Stimulated activated CD8-positive, alpha-beta memory T cell treated with anti-CD3 and anti-CD28 coated beads, Interleukin-15, amount 100 ng/mL, for 24 hours (primary cell): ENCODE data around the gene D2HGDH.
"Not testable (repeated sequence)": the region's sequence is repeated elsewhere in the genome, so short reads cannot be mapped to it uniquely, and the experiment has no call there.

Source experiments
- DNase-seq: peaks from one replicate; pipeline ENCODE4 v3.0.0-alpha.2; 2020; ENCODE audit warnings: low read depth

Gene D2HGDH

DNA sequence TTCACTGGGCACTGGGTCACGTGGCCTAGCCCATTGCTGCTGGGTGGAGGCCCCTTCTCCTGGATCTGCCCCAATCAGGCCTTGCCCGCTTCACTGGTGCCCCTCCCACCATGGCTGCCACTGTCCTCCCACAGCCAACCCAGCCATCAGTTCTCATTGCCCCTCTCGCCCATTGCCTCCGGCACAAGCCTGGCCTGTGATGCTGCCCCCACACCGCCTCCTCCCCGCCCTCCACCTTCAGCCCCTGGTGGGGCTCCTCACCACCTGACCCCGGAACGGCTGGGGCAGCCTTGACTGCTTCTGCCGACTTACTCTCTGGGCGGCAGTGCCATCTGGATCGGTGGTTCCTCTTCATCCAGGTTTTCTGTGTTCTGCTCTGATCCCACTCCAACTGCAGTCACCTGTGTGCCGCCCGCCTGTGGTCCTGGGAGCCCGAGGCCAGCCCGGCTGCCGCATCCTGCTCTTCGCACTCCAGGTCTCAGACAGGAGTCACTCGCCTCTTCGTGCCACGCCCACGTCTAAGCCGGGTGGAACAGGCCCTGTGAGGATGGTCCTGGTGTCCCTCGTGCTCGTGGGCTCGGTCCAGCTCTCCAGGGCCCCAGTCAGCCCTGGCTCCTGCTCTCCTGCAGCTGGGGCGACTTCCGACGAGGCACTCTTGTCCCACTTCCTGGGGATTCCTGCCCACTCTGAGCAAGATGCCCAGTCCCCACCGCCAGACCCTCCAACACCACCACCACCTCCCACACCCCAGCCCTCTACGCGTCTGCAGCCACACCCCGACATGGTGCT lies 14.2 kb downstream of the D2HGDH start:
- DNase-seq, result no peak

DNA sequence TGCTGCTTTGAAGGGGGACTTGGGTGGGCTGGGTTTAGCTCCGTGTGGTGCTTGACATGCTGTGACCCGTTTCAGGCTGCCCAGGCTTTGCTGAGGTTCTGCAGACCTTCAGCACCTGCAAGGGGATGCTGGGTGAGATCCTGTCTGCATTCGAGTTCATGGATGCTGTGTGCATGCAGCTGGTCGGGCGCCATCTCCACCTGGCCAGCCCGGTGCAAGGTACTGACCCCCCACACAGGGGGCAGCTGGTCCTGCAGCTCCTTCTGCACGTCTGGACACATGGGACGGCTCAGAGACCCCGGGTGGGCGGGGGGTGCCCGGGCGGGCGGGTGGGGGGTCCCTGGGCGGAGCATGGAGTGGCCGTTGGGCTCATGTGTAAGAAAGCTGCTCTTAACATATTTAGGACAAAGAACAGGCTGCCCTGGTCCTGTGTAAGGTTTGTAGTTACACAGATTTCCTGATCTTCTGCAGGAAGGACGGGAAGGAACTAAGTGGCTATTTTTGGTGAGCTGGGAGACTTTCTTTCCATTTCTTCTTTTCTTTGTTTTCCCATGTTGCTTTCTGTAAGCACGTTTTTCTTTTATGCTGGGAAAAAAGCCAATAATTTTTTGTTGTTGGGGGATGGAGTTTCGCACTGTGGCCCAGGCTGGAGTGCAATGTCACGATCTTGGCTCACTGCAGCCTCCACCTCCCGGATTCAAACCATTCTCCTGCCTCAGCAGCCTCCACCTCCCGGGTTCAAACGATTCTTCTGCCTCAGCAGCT lies 15.8 kb downstream of the D2HGDH start:
- DNase-seq, result no peak

DNA sequence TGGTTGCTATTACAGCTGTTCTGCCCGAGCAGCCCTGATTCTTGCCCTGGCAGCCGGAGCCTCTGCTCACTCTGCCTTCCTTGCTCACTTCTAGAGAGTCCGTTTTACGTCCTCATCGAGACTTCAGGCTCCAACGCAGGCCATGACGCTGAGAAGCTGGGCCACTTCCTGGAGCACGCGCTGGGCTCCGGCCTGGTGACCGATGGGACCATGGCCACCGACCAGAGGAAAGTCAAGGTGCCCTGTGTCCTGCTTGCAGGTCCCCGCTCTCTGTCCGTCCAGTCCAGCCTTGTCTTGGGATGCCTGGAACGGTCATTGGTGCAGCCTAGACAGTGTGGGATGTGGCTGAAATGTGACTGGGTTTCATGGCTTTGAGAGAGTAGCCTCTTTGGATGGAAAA lies 16.7 kb downstream of the D2HGDH start:
- no peak for DNase-seq

DNA sequence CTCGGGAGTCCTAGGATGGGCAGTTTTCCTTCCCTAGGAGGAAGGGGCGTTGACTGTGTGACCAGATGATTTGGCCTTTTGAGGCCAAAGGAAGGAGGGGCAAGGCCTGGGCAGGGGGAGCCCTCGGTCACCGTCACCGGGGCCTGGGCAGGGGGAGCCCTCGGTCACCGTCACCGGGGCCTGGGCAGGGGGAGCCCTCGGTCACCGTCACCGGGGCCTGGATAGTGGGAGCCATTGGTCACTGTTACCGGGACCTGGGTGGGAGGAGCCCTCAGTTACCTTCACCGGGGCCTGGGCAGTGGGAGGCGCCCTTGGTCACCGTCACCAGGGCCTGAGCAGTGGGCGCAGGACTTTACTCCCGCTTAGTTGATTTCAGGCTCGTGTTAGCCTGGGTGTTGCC lies 17.3 kb downstream of the D2HGDH start:
- DNase-seq, result no peak

DNA sequence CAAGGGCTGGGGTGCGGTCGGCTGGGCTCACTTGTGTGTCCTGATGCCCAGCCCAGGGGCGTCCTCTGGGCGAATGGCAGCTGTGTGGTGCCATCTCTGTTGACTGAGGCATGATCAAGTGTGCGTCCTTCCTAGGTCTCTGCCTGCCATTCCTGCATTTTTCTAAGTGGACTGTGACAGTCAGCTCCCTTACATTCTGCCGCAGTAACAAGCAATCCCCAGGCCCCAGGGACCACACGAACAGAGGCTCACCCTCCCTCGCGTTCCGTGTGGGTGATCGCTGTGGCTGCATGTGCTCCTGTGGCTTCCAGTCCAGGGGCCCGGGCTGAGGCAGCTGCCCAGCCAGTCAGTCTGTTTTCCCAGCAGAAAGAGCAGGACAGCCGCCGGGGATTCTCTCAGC lies 17.8 kb downstream of the D2HGDH start:
- DNase-seq, result no peak

DNA sequence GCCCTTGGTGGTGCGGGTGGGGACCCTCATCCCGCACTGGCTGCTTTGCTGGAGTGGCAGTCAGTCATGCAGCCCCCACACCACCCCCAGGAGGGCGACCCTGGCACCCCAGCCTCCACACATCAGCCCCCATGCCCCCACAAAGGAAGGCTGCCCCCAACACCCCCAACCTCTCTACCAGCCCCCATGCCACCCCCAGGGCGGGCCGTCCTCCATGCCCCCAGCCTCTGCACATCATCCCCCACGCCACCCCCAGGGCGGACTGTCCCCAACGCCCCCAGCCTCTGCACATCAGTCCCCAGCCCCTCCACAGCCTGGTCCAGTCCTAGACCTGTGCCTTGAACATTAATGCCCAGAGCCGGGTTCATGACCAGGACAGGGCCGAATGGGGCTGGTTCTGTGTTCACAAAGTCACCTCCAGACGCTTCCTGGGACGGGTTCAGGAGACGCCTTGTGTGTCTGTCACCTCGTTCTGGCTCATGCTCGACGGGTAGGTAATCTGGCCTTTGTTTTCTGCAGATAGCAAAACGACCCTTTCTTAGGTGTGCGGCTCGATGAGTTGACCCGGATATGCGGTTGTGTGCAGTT lies 18.4 kb downstream of the D2HGDH start:
- DNase-seq, result no peak

DNA sequence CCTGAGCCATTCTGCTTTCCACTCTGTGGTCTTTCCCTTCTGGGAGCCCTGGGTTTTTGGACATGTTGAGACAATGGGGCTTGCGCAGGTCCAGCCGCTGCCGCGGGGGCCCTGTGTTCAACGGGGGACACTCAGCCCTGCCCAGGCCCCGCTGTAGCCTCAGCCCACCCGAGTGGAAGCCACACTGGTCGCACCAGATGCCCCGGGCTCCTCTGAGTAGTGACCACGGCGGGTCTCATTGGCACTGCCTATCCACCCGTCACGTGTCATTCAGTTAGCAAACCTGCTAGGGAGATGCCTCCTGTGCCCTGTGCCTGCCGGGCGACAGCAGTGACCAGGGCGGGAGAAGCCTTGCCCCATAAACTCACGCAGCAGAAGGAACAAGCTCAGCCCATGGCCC lies 19.1 kb downstream of the D2HGDH start:
- DNase-seq, result no peak

DNA sequence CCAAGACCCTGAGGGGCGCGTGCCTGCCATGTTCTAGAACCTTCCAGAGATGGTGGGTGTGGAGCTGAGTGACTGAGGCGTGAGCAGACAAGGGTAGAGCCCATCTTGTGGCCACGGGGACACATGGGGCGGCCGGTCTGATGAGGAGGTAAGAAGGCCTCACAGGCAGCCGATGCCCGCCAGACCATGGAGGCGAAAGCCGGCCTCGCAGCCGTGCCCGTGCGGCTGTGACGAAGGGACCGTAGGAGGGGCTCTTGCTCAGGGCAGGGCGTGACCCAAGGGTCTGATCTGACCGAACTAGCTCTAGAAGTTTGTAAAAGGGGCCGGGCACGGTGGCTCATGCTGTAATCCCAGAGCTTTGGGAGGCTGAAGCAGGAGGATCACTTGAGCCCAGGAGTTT lies 19.6 kb downstream of the D2HGDH start:
- DNase-seq, result no peak

DNA sequence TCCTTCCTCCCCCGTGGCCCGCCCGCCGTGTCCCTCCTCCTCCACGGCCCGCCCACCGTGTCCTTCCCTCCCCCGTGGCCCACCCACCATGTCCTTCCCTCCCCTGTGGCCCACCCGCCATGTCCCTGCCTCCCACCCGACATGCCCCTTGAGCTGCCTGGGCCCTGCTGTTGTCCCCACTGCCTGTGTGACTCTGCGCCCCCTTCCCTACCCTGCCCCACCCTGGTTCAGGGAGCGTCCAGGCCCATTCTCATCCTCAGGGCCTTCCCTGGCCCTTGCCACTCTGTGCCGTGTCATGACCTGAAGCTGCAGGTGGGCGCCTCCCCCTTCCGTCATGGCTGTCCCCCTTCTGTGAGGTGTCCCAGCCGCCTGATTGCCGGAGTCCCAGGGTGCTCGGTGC lies 20.7 kb downstream of the D2HGDH start:
- DNase-seq, result no peak

DNA sequence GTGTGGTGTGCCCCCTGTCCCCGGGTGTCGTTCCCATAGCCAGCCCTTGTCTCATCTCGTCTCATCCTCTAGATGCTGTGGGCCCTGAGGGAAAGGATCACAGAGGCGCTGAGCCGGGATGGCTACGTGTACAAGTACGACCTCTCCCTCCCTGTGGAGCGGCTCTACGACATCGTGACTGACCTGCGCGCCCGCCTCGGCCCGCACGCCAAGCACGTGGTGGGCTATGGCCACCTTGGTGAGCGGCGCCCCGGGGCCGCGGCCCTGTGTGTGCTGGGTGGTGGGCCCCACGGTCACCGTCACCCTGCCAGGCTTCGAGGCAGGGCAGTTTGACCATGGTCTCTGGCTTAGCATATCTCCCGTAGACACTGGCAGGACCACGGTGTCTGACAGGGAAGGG lies 21.3 kb downstream of the D2HGDH start:
- DNase-seq, result no peak

DNA sequence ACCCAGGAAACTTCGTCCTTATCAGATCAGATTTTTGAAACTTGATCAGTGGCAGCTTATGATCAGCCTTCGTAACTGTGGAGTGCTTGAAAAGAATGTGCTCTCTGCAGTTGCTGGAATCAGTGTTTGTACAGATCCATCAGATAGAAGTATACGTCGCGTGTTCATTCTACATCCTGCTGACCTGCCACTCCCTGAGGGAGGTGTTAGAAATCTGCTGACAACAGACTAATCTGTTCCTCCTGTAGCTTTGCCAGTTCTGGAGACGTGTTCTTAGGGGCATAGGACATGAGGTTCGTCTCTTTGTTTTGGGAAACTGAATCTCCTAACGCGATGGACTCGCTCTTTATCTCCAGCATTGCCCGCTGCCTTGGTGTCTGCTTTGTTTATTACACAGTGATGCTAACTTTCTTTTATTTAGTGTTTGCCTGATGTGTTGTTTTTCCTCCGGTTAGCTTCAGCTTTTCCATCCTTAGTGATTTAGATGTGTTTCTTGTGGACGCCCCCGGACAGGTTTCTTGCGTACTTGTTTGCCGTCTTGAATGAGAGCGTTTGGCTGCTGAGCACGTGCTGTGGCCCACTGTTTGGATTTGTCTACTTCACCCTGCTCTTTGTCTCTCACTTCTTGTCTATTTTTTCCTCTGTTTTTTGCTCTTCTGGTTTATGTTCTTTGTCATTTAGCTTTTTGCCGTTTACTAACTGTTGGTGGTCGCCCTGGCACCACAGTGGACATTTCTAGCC lies 24.8 kb downstream of the D2HGDH start:
- no peak for DNase-seq

DNA sequence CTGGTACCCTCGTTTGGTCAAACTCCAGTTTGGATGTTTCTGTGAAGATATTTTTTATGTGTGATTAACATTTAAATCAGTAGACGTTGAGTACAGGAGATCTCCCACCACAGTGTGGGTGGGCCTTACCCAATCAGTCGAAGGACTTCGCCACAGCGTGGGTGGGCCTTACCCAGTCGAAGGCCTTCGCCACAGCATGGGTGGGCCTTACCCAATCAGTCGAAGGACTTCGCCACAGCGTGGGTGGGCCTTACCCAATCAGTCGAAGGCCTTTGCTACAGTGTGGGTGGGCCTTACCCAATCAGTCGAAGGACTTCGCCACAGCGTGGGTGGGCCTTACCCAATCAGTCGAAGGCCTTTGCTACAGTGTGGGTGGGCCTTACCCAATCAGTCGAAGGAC lies 25.5 kb downstream of the D2HGDH start:
- DNase-seq, result not testable (repeated sequence)

DNA sequence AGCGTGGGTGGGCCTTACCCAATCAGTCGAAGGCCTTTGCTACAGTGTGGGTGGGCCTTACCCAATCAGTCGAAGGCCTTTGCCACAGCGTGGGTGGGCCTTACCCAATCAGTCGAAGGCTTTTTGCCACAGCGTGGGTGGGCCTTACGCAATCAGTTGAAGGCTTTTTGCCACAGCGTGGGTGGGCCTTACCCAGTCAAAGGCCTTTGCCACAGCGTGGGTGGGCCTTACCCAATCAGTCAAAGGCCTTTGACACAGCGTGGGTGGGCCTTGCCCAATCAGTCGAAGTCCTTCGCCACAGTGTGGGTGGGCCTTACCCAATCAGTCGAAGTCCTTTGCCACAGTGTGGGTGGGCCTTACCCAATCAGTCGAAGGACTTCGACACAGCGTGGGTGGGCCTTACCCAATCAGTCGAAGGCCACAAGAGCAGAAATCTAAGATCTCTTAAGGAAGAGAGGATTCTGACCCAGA lies 25.9 kb downstream of the D2HGDH start:
- no peak for DNase-seq

DNA sequence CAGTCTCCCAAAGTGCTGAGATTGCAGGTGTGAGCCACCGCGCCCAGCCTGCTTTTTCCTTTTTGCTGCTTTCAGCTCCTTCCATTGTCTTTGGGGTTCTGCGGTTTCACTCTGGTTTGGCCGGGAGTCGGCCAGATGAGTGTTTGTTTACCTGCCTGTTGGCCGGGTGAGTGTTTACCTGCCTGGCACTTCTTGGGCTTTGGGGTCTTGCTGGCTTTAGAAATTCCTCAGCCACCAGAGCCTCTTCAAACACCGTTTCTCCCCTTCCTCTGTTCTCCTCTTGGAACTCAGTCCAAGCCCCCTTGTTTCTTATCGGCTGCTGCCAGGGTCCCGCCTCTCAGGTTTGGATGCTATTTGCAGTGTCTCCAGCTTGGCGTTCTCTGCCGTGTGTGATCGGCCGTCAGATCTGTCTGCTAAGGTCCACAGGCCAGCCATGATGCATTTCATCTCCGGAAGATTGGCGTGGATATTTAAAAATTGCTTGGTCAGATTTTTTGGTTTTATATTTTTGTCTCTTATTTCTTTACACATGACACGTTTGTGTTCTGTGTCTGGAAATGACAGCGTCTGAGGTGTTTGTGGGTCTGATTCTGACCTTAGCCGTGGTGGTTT lies 28.0 kb downstream of the D2HGDH start:
- DNase-seq, result no peak

DNA sequence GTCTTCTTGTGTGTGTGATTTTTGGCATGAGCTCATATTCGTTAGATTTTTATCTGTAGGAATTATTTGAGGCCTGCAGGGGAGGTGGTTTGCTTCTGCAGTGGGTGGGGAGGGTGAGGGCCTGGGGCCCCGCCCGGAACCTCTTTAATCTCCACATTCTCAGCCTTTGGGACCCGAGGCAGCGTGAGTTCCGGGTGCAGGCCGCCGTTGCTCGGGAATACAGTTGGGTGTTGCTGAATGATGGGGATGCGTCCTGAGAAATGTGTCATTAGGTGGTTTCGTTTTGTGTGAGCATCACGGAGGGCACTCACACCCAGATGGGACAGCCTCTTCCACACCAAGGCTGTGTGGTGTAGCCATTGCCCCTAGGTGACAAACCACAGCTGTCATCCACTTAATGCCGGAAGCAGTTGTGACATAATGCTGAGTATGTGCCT lies 28.5 kb downstream of the D2HGDH start:
- DNase-seq, result peak; percentile 27

DNA sequence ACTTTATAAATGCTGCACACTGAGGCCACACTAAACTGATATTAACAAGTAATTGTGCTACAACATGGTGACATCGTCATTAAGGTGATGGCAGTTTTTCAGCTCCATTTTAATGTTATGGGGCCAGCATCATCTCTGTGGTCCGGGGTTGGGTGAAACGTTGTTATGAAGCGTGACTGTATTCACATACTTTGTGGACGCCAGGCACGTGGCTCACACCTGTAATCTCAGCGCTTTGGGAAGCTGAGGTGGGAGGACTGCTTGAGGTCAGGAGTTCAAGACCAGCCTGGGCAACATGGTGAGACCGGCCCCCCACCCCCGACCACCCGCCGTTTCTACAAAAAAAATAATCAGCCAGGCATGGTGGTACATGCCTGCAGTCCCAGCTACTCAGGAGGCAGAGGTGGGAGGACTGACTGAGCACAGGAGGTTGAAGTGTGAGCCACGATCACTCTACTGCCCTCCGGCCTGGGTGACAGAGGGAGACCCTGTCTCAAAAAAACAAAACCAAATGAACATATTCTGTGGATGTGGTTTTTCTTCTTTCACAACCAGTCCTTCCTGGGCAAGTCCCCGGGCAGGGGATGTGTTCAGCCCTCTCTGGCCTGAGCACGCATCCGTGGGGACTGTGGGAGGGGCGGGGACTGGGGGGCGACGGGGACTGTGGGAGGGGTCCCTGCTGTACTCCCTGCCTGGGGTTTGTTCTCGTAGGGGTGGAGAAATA lies 29.3 kb downstream of the D2HGDH start:
- no peak for DNase-seq

DNA sequence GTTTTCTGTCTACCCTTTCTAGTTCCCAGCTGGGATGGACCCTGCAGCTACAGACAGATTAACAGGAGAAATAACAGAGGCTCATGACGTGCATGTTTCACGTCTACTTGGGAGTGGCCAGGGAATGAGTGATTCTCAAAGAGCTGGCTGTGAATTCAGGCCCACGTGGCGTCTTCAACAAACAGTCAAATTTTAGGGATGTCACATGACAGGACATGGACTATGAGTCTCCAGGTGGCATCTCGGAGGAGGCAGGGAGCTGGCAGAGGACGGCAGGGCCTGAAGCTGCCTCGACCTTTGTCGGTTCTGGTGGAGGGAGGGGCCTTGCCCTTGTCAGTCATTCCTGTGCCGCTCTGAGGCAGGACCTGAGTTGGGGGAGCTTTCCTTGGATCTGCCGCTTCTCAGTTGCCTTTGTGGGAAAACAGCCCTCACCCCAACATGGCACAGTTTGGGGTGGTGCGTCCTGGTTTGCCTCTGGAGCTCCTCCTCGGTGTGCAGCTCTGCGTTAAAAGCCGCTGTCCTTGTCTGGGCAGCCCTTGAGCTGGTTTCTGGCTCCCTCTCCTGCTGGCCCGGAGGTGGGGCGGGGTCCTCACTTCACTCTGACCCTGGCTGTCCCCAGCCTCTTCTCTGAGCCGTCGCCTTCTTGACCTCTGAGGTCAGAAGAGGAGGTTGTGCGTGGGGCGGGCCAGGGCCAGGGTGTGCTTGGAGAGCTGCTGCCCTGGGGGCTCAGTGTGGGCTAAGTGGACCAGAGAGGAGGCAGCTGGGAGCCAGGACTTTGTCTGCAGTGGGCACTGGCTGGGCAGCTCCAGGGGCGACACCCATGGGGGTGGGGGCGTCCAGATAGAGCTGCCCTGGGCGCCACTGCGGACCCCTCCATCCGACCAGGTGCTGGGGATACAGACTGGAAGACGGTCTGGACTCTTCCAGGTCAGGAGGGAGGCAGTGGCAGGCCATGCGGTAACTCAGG lies 30.1 kb downstream of the D2HGDH start:
- DNase-seq, result no peak

DNA sequence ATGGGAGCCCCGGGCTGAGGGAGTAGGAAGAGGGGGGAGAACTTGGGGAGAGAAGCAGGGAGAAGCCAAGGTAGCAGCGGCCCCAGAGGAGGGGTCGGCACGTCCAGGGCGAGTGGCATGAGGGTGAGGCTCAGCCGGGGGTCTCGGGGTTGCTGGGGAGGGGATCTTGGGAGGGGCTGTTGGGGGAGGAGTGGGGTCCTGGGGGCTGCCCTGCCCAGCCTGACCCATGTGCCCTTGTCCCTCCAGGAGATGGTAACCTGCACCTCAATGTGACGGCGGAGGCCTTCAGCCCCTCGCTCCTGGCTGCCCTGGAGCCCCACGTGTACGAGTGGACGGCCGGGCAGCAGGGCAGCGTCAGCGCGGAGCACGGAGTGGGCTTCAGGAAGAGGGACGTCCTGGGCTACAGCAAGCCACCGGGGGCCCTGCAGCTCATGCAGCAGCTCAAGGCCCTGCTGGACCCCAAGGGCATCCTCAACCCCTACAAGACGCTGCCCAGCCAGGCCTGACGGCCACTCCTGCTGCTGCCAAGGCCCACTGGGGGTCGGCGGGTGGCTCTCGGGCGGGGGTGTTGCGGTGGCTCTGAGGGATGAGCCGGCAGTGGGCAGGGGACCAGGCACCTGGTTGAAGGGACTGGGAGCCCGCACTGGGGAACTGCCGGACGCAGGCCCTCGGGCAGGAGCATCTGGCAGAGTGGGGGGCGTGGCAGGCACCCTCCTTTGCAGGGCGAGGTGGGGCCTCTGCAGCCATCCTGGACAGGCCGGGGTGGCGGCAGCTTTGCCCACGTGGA lies 33.2 kb downstream of the D2HGDH start:
- DNase-seq, result no peak

DNA sequence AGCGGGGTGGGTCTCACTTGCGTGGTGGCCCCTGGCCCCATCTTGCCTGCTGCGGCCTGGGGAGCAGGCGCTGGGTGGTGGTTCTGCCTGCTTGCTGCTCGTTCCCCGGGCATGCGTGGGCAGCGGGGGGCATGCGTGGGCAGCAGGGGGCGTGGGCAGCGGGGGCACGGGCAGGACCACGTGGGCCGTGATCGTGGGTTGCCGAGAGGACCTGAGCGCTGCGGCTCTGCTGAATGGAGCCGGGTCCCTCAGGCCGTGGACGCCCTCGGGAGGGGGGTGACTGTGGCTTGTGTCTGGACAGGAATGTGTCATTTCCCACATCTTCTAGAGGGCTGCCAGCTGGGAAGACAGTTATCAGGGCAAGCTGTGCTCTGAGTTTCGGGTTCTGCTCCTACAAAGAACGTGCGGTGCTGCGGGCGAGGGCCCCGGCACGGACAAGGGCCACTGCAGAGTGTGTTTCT lies 33.9 kb downstream of the D2HGDH start:
- DNase-seq, result no peak
